ENCODE results near the gene RADIL.

The RADIL gene

DNA sequence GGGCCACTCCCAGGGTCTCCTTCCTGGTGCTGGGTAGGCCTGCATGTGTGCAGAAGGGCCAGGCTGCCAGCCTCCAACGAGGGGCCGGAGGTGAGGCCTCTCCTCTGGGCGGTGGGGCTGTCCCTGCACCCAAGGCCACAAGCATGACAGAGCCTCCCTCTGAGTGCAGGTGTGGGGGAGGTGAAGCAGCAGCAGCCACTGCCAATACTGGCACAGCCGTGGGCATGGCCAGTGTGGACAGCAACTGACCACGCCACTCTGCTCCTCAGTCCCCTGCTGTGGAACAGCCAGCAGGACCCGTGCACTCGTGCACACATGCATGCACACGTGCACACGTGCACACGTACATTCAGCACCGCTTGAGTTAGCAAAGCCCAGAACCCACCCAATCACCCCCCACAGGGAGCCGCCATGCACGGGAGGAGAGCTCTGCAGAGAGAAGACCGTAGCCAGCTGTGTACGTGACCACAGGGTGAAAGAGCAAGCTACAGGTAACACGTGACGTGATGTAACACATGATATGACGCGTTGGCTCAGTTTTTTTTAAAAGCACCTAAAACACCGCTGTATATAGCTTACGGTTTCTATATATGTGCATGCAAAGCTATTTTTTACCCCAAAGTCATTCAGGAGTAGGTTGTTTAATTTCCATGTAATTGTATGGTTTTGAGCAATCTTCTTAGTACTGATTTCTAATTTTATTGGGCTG is 44.7 kb downstream of the RADIL start:
- no peak for DNase-seq (ENCODE audit: low read depth)
- TF ChIP-seq, protein P1, sequence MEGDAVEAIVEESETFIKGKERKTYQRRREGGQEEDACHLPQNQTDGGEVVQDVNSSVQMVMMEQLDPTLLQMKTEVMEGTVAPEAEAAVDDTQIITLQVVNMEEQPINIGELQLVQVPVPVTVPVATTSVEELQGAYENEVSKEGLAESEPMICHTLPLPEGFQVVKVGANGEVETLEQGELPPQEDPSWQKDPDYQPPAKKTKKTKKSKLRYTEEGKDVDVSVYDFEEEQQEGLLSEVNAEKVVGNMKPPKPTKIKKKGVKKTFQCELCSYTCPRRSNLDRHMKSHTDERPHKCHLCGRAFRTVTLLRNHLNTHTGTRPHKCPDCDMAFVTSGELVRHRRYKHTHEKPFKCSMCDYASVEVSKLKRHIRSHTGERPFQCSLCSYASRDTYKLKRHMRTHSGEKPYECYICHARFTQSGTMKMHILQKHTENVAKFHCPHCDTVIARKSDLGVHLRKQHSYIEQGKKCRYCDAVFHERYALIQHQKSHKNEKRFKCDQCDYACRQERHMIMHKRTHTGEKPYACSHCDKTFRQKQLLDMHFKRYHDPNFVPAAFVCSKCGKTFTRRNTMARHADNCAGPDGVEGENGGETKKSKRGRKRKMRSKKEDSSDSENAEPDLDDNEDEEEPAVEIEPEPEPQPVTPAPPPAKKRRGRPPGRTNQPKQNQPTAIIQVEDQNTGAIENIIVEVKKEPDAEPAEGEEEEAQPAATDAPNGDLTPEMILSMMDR (conservative IDR thresholded peaks at IDR 0.05; ENCODE audit: low read depth, low read length) = no peak

DNA sequence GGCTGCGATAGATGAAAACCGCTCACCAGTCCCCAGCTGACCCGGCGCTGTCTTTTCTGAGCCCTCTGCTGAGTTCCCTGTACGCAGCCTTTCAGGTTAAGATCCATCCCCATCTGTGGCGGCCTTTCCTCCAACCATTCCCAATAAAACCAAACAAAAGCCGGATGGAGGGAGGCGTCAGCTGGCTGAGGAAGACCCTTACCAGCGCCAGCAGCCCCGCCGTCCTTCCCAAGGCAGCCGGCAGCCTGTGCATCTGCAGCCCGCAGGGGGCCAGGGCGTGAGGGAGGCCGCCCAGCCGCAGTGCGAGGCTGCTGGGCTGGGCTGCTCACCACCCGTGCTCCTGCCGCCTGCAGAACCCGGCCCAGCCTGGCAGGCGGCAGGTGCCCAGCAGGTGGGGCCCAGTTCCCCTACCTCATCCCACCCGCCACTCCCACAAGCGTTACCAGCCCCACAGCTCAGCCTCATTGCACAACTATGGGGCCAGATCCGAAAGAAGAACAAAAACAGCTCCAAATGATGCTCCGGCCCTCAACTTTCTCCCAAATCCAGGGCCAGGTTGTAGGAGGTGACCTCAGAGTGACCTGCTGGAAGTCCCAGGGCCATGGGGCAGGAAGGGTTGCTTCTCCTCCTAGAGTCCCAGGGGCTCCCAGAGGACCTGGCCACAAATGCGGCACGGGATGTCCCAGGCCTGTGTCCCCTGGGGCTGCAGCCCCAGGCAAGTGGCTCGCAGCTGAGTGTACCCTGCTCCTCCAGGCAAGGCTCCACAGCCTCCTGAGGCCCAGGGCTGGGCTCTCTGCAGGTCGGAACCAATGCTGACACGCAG is 45.5 kb downstream of the RADIL start:
- no peak overlapping the region for H3K4me3 ChIP-seq (ENCODE audit: low read length)
- no peak for DNase-seq (ENCODE audit: low read depth)
- TF ChIP-seq, protein P1 (conservative IDR thresholded peaks at IDR 0.05; ENCODE audit: low read depth, low read length) = no peak

More for the DNA sequence above, 44.7 kb downstream of the RADIL start:
- no peak overlapping the region for H3K4me3 ChIP-seq (ENCODE audit: low read length)

DNA sequence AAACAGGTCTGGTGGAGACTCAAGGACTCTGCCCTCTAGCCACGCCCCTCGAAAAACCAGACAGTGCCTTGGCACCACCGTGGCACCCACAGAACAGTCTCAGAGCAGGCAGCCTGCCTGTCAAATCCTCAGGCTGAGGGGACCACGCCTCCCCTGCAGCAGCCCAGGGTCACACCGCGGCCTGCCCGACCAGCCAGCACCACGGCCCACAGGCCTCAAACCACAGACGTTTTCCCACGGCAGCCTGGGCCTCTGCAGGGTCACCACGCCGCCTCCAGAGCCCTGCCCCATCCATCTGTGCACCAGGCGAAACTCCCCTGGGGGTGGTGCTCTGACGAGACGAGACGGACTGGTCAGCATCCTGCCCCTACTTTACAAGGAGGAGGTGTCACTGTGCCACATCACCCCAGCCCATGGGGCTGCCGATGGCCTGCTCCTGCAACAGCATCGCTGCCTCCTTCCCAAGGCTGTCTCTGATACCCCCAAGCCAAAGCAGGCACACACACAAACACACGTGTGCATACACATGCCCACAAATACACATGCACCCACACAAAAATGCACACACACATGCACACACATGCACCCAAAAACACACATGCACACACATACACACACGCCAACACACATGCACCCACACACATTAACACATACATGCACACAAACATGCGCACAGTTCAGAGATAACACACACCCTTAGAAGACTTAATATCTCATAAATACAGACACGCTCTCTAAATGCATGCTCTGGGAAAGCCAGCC is 46.3 kb downstream of the RADIL start:
- H3K4me3 ChIP-seq (ENCODE audit: low read length) = no peak overlapping the region
- DNase-seq (ENCODE audit: low read depth) = no peak
- TF ChIP-seq, protein P1 (conservative IDR thresholded peaks at IDR 0.05; ENCODE audit: low read depth, low read length) = no peak

DNA sequence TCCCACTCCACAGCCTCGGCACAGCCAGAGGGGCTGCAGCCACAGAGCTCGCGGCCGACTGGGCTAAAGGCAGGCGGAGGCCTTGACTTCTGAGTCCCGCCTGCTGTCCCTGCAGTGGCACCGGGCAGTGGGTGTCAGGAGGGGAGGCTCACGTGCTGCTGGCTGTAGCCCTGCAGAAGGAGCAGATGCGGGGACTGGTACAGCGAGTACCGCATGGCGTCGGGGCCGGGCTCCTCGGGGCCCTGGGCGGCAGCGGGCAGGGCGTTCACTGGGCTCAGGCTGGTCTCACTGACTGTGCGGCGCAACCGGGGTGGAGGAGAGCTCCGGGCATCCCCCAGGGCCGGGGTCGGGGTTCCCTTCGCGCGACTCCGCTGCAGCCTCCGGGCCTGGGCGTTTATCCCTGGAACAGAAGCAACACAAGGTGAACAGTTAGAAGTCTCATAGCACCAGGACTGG is 47.3 kb downstream of the RADIL start:
- TF ChIP-seq, protein P1 (conservative IDR thresholded peaks at IDR 0.05; ENCODE audit: low read depth, low read length) = no peak
- DNase-seq (ENCODE audit: low read depth) = no peak
- no peak overlapping the region for H3K4me3 ChIP-seq (ENCODE audit: low read length)

DNA sequence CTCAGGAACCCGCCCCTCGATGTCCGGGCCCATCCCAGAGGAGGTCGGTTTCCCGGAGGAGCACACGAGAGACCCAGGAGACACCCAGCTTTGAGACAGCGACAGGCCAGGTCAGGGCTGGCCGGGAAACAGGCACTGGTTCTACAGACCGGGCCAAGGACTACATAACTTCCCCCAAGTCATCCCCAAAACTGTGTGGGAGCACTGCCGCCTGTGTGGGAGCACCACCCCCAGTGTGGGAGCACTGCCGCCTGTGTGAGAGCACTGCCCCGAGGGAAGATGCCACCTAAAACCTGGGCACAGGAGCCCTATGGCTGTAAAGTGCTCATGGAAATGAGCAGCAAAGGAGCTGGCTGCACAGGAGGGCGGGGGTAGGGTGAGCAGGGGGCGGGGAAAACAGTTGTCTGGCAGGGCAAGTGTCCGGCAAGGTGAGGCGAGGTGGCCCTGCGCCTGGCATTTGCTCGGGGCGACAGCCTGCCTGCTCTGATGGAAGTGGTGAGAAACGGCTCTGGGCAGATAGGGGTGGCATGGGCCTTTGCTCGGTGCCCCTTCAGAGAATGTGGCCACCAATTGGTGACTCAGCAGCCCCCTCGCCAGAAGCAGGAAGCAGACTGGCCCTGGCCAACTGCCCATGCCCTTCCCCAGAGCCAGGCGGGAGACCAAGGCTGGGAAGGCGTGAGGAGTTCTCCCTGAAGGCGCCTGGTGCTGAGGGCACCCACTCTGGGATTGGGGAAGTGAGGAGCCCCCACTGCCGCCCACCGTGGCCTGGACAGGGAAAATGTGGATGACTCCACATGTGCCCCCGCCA is 47.9 kb downstream of the RADIL start:
- DNase-seq (ENCODE audit: low read depth) = no peak
- TF ChIP-seq, protein P1 (conservative IDR thresholded peaks at IDR 0.05; ENCODE audit: low read depth, low read length) = no peak
- H3K4me3 ChIP-seq (ENCODE audit: low read length) = no peak overlapping the region

DNA sequence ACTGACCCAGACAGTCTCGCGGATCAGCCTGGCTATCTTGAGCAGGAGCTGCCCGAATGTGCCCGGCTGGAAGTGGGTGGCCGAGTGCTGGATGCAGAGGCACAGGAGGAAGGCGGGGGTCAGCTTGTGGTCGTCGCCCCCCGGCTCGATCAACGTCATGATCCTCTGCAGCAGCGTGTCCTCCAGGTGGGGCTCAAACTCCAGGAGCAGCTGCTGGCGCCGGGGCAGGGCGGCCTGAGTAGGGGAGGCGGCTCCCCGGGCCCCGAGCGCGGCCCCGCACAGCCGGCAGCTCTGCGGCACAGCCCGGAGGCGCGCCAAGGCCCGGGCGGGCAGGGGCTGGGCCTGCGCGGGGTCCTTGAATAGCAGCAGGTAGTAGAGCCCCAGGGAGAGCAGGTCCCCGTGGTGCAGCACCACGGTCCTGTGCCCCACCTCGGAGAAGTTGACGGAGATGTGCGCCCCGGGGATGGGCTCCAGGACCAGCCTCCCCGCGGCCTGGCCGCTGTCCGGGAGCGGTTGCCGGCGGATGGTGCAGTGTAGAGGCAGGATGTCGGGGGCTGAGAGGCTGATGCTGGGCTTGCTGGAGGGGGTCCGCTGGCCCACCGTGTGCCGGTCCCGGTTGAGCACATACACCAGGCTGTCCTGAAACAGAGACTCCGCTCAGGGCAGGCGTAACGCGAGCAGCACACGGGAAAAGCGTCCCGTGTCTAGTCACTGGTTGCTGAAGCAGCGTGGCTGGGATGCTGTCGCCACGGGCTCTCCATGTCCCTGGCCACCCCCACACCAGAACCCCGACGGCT is 48.7 kb downstream of the RADIL start:
- DNase-seq (ENCODE audit: low read depth) = no peak
- H3K4me3 ChIP-seq (ENCODE audit: low read length) = no peak overlapping the region
- TF ChIP-seq, protein P1 (conservative IDR thresholded peaks at IDR 0.05; ENCODE audit: low read depth, low read length) = no peak
